Neural cell (in vitro differentiated cells): ENCODE data around the gene NOTUM.

Source experiments
- CTCF ChIP-seq: fragments of 450-650 bp; IDR thresholded peaks from 2 replicates; pipeline ENCODE4 v1.5.1; 2014; ENCODE audit warnings: antibody characterized with exemption, mild to moderate bottlenecking, moderate library complexity; ENCODE audit not compliant: poor library complexity, severe bottlenecking
- RAD21 ChIP-seq: fragments of 450-650 bp; conservative IDR thresholded peaks from 2 replicates; pipeline ENCODE4 v1.6.1; 2014; ENCODE audit warnings: antibody characterized with exemption, mild to moderate bottlenecking, moderate library complexity
- REST ChIP-seq: IDR thresholded peaks from 2 replicates; pipeline ENCODE4 v1.6.1; 2012; ENCODE audit warnings: borderline replicate concordance
- SMC3 ChIP-seq: fragments of 450-650 bp; conservative IDR thresholded peaks from 2 replicates; pipeline ENCODE4 v1.6.1; 2014; ENCODE audit warnings: antibody characterized with exemption, mild to moderate bottlenecking, moderate library complexity; ENCODE audit not compliant: poor library complexity

GRCh38 chr17:81999587-81999975 lies 38.6 kb upstream of the NOTUM start:
- TF ChIP-seq CTCF = no peak
- TF ChIP-seq RAD21 = no peak
- no peak for TF ChIP-seq SMC3
- no peak for TF ChIP-seq REST
